SK-N-MC (cell line): ENCODE measurements around the gene SDE2.

Experiments used
- EZH2 ChIP-seq: fragments of 200-600 bp; sonication (generic); IDR thresholded peaks from one replicate; pipeline ENCODE4 v1.6.1; 2017; ENCODE audit warnings: antibody characterized with exemption
- POLR2AphosphoS5 ChIP-seq: IDR thresholded peaks from 2 replicates; pipeline ENCODE4 v1.6.1; 2012; ENCODE audit warnings: mild to moderate bottlenecking, low read depth, low read length, borderline replicate concordance

GRCh38 chr1:225977937-225978748, 21.0 kb downstream of the SDE2 start:
- TF ChIP-seq EZH2 (no peak), POLR2AphosphoS5 (no peak)
